Measurements from ENCODE around the gene PRICKLE3.
"Not testable (repeated sequence)": the region's sequence is repeated elsewhere in the genome, so short reads cannot be mapped to it uniquely, and the experiment has no call there.

Gene PRICKLE3

DNA sequence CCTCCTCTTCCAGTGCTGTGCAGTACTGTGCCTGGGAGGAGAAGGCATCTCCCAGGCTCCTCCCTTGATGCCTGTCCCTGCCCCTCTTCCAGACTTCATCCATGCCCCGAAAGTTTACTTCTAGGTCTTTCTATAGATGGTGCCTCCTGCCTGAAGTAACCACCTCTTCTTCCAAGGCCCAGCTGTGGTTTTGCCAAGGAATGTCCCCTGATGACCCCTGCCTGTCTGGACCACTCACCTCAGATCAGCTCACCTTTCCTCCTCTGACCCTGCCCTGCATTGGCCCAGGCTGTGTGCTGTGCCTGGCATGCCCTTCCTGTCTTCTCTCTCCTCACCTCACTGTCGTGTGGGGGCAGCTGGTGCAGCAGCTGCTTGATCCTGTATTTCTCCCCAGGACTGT lies 6.8 kb downstream of the PRICKLE3 start:
- no peak for DNase-seq

DNA sequence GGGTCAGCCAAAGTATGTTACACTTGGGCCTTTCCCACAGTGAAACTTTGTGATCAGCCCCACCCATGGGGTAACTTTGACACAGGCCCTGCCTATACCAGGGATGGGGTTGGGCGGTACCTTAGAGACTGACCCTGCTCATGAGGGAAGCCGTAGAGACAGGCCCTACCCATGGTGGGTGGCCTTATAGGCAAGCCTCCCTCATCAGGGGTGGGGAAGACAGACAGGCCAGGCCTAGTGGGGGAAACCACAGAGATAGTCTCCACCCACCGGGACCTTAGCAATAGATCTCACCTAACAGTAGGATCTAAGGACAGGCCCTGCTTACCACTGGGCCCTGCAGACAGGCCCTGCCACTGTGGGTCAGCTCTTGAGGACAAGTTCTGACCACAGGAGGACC lies 7.6 kb downstream of the PRICKLE3 start:
- DNase-seq = no peak

DNA sequence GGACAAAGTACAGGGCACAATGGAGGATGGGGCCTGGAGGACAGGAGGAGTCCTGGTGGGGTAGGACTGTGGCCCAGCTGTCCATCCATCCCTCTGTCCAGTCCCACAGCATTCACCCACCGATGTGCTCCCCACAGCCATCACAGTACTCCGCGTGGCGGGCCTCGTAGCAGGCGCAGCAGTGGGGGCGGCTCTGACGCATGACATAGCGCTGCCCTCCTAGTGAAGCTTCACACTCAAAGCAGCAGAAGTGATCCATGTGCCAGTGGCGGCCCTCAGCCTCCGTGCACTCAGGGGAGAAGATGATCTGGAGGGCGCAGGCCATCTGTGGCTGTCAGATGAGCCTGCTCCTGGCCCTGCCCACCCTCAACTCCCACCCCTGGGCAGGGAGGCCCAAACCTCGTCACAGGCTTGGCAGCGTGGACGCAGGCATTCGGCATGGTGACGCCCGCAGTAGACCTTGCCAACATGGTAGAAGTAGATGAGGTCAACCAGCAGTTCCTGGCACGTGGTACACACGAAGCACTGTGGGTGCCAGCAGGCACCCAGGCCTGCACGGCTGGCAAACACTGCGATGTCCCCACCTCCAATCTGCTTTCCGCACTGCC lies 8.2 kb downstream of the PRICKLE3 start:
- no peak for DNase-seq

DNA sequence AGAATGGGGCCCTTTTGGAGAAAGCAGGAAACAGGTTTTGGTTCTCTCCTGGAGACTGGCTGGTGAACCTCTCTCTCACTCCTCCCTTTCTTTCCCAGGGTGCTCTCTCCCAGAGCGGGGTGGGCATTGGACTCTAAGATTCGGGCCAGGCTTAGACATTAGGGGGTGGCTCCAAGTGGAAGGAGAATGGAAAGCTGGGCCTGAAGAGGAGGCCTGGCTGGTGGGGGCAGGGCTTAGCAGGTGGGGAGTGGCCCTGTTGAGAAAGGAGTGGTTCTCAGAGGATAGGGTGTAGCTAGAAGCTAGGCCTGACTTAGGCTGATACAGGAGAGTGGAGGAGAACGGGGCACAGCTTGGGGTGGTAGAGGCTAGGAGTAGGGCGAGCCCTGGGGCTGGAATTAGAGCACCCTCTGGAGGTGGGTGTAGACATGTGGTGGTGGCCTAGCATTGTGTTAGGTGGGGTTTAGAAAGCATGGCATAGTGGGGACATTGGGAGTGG lies 8.8 kb downstream of the PRICKLE3 start:
- DNase-seq = no peak

DNA sequence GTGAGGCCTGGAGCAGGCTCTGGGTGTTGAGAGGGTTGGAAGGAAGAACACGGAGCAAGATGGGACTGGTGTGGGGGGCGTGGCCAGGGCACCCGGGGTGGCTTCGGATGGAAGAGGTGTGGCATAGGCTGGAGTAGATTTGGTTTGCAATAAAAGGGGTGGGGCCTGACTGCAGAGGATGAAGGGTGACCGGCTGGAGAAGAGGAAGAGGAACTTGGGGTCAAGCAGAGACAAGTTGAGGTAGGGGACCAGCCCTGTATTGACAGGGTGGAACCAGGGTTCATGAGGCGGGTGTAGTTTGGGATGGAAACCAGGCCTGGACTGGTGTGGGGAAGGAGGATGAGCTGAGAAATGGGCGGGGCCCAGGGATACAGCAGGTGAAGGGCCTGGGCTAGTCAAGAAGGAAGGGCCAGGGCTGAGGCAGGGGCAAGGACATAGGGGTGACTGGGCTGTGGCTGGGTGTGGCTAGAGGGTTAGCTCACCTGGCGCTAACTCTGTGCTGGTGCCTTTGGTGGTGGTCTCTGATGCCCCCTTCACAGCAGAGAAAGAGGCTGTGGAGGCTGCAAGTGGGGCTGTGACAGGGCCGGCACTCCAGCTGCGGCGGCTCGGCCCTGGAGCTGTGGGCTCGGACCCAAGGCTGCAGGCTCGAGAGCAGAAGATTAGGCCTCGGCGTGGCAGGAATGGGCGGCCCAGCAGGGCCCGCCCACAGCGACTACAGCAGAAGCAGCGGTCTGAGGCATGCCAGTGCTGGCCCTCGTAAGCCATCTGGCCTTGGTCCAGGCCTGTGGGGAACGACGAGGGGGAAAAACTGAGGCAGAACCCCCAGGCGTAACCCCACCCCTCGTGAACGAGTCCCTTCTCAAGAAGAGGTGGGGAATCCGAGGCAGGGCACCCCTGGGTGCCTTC lies 9.5 kb downstream of the PRICKLE3 start:
- no peak for DNase-seq

DNA sequence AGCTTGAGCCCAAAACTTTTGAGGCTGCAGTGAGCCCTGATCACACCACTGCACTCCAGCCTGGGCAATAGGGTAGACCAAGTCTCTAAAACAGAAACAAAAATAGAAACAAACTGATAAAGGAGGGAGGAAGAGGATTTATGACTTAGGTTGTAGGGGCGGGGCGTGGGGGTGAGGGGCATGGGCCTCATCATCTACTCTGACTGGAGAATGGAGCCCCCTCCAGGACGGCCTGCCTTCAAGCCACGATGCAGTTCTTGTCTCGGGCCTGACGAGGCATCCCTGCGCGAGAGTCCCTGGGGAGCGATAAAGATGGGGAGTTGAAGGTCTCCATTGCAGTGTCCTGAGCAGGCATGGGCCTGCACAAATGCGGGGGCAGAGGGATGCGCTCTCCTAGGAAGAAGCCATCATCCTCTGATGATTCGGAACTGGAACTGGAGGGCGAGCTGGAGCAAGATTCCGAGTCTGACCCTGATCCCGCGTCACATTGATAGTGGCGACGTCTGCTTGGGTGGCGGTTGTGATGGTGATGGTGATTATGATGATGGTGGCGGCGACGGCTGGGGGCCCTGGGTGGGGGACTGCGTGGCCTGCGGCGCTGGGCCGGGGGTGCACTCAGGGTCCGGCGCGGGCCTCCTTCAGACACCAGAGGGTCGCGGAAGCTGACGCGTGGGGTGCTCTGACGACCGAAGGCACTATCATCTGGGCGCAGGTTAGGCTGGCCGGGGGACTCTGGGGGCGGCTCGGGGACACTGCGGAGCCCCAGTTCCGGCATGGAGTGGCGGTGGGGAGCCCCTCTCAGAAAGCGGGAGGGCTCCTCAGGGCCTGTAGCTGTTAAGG lies 10.5 kb downstream of the PRICKLE3 start:
- DNase-seq = no peak

DNA sequence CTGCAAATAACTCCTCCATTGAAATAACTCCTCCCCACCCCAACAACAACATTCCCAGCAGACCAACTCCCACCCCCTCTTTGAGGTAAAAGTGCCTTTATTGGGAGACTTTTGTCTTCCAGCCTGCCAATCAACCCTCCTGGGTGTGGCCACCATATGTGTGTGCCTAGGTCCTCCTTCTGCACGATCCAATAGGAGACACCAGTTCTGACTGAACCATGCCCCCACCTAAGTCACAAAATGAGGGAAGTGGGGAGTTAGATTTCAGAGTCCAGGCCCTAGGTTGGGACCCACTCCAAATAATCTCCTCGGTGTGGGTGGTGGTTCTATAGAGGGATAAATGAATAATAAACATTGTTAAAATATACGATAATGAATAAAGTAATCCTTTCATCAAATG lies 11.4 kb downstream of the PRICKLE3 start:
- no peak for DNase-seq

DNA sequence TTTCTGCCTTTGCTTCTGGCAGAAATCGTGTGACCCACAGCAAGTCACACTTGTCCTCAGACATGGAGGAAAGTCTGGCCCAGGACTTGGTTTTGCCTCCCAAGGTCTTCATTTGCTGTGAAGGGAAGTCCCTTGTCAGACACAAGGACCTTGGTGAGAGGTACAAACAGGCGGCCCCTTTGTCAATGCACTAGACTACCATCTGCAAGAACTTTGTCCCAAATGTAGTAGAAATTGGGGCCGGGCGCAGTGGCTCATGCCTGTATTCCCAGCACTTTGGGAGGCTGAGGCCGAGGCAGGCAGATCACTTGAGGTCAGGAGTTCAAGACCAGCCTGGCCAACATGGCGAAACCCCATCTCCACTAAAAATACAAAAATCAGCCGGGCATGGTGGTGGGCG lies 12.6 kb downstream of the PRICKLE3 start:
- DNase-seq = not testable (repeated sequence)

DNA sequence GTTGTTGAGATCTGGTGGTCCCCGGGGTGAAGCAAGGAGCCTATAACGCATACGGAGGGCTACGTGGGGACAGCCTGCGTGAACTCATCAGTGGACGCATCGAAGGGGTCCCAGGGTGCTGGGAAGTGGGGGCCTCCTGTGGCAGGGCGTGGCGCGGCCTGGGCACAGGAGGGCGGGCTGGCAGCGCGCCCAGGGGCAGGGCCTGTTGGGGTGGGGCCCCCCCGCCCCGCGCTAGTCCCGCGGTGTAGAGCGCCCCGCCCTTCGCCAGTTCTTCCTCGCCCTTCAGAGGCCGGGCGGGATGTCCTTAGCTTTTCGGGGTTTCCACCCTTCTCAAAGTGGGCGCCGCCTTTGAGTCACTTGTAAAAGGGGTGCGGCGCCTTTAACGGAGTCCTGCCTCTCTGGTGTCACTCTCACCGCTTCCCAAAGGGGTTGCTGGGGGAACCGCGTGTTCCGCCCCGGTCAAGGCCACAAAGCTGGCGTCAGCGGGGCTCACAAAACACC lies 13.8 kb downstream of the PRICKLE3 start:
- DNase-seq = peak; percentile 53

DNA sequence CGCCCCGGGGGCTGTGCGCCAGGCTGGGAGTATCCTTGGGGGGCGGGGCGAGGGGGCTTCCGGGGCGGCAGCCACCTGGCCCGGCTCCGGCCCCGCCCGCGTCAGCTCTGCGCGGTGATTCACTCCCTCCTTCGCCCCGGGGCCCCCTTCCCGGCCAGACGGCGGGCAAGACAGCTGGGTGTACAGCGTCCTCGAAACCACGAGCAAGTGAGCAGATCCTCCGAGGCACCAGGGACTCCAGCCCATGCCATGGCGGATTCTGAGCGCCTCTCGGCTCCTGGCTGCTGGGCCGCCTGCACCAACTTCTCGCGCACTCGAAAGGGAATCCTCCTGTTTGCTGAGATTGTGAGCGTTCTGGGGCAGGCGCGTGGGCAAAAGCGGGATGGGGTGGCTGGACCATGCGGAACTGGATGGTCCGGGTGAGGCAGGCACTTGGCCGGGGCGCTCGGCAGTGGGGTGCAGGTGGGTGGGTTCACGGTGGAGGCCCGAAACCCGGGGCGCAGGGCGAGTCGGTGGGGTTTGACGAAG lies 14.4 kb downstream of the PRICKLE3 start, which contains the start of gene PLP2:
Gene PLP2, plus strand, starts transcription at position 147 of the 528 bp plus-strand sequence. Its CDS starts 103 bp downstream, at position 250.
- DNase-seq = peak; percentile 43

DNA sequence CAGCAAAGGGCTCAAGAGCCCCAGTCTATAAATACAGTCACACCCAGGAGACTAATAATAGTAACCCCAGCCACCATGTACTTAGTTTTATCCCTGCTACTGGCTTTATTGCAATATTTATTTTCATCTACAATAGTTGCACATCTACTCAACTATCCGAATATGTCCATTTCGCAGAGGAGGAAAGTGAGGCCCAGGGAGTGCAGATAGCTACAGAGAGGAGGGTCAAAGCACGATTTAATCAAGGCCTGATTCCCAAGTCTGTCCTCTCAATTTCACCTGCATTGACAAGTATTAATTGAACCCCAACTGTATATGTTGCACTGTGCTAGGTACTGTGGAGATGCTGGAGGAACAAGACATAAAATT lies 18.4 kb downstream of the PRICKLE3 start:
- DNase-seq = no peak

DNA sequence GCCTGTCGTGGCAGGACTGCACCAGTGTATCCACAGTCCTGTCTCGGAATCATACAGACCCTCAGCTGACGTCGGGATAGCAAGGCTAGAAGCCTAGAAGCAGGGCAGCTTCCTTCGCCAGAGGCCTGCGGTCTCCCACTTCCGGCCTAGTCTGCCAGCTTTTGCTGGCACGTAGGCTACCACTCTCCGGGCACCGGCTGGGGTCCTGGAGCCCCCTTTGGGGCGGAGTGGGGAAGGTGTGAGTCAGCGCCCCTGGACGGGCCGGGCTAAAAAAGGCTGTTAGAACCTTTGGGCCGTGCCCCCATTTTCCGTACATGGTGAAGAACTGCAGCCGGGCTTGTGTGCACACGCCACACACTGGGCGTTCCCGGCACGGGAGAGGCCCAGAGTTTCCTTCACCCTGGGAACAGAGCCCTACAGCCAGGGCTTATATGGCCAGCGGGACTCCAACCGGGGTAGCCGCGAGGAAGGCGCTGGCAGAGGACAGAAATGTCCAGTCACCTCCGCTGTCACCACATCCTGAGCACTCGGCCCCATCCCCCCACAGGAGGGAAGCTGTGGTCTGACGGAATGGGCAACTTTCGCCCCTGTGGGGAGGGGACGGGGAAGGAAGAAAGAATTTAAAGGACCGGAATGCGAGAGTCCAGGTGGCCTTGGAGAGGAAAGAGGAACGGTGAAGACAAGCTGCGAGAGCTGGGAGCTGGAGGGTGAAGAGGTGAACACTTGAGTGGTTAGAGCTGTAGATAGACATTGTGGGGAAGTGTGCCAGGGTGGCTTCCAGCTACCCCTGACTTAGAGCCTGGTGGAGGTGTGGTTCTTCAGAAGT lies 19.0 kb downstream of the PRICKLE3 start:
- peak; percentile 64 for DNase-seq

DNA sequence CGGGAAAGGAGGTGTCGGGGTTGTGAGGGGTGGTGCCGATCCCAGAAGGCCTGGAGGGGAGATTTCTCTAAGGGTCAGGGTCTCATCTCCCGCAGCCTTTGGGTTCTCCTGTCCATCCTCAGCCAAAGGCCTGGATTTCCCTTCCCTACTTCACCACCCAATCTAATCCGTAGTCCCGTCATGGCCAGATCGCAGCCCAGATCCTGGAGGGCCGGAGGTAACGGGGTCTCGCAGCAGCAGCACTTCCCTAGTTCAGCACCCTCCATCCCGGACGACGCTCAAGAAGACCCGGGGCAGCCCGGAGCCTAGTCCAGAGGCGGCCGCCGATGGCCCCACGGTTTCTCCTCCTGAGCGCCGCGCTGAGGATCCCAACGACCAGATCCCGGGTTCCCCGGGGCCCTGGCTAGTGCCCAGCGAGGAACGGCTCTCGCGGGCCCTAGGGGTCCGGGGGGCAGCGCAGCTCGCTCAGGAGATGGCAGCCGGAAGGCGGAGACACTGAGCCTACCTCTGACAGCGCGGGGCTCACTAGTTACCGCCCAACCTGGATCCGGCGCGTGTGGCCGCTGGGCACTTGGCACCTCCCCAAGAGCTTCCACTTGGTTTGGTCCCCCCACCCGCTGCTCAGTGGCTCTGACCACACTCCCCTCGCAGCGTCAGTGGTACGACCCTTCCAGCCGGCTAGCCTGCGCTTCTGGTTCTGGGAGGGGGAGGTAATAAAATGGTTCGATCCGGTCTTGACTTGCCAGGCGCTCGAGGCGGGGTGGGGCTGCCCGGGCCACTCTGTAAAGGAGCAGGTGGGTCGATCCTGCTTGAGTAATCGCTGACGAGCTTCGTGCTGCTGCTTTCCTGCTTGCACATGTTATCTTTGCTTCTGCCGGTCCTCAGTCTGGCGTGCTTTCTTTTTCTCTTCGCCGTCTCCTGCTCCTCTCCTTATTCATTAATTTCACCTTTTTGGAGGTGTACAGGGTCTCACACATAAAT lies 20.0 kb downstream of the PRICKLE3 start:
- DNase-seq = peak; percentile 78

DNA sequence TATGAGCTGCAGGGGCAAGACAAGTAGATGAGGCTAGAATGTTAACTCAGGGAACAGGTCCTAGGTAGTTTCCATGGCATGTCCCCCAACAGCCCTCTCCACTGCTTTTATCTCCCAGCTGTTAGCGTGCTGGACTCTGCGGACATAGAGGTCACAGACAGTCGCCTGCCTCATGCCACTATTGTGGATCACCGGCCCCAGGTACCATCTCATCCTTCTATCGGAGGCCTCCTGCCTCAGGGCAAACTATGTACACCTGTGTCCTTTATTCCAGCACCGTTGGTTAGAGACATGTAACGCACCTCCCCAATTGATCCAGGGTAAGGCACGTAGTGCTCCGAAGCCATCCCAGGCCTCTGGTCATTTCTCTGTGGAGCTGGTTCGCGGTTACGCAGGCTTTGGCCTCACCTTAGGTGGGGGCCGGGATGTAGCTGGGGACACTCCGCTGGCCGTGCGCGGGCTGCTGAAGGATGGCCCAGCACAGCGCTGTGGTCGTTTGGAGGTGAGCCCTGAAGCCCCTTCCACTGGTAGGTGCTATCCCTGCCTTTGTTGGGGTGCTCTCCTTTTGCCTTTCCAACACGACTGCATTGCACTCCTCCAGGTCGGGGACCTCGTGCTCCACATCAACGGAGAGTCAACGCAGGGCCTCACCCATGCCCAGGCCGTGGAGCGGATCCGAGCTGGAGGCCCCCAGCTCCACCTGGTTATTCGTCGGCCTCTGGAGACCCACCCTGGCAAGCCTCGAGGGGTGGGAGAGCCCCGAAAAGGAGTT lies 21.4 kb downstream of the PRICKLE3 start:
- no peak for DNase-seq

DNA sequence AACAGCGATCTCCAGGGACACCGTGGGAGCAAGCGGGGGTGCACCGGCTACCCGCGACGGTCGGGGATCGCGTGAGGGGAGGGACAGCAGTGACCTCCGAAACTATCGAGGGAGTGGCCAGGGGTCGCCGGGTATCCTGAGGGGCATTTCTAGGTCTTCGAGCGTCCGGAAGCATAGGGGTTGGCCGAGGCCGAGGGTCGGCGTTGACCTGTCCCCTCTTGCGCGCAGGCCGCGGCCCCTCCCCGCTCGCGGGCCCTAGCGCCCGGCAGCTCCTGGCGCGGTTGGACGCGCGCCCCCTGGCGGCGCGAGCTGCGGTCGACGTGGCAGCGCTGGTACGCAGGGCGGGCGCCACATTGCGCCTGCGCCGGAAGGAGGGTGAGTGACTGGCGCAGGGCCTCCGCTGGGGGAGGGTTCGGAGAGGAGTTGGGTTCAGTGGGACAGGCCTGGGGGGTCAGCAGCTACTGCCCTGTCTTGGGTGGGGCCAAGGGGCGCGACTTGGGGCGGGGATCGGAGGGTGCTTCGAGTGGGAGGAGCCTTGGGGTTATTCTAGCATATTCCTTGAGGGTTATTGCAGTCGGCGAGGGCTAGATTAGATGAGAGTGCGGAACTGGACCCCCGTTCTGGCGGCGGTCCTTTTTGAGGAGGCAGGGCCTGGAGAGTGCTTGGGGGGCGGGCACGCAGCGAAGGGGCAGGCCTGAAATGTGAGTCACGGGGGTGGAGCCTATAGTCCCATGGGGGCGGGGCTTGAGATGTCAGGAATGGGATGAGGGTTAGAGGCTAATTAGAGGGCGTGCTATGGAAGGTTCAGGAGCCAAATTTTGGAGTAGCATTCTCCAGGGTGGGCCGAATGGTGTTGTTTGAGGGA lies 22.4 kb downstream of the PRICKLE3 start:
- peak; percentile 80 for DNase-seq

DNA sequence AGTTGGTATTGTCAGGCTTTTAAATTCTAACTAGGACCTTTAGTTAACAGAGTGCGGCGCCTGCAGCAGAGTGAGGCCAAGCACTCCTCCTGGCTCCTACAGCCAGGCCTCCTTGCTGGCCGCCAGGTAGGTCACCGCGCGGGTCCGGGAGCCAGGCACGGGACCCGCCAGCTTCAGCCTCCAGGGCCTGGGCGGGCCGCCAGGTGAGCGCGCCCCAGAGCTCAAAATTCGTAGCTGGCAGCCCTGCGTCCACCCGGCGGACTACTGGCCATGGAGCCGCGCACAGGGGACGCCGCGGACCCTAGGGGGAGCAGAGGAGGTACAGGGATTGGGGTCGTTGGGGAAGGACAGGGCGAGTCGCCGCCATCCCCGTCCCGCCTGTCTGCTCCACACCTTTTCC lies 23.6 kb downstream of the PRICKLE3 start, which contains the start of gene MAGIX:
Gene MAGIX, plus strand, starts transcription at position 139 of the 400 bp plus-strand sequence. Its CDS starts 132 bp downstream, at position 271.
- DNase-seq = no peak

DNA sequence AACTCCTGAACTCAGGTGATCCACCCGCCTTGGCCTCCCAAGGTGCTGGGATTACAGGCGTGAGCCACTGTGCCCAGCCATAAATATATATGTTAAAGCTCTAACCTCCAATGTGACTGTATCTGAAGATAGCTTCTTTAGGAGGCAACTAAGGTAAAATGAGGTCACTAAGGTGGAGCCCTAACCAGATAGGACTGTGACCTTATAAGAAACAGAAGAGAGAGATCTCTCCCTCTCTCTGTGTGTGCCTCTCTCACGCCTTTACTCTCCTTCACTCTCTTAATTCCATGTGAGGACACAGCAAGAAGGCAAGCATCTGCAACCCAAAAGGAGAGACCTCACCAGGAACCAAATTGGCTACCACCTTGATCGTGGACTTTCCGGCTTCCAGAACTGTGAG lies 24.5 kb downstream of the PRICKLE3 start:
- DNase-seq = no peak

DNA sequence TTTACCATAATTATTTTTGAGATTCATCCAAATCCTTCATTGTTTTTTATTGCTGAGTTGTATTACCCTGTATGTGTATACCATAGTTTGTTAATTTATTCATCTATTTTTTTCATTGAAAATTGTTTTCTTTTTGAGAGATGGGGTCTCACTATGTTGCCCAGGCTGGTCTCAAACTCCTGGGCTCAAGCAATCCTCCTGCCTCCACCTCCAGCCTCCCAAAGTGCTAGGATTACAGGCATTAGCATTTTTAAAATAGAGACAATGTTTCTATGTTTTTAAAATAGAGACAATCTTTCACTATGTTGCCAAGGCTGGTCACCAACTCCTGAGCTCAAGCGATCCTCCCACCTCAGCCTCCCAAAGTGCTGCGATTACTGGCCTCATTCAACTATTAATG lies 25.3 kb downstream of the PRICKLE3 start:
- no peak for DNase-seq
